HG03457 (cell line): ENCODE data around the gene CCDC85C.

Experiments used
- ATAC-seq: cut with Tn5 transposase; IDR thresholded peaks from one replicate; pipeline ENCODE4 v1.9.1; 2021; ENCODE audit warnings: moderate number of reproducible peaks; ENCODE audit not compliant: unreplicated experiment

Gene CCDC85C

GRCh38 chr14:99592933-99593753, 10.9 kb downstream of the CCDC85C start:
- ATAC-seq = no peak

GRCh38 chr14:99592394-99592793, 11.6 kb downstream of the CCDC85C start:
- ATAC-seq = no peak

GRCh38 chr14:99590746-99591555, 13.1 kb downstream of the CCDC85C start:
- ATAC-seq = no peak

GRCh38 chr14:99589651-99590530, 14.1 kb downstream of the CCDC85C start:
- no peak for ATAC-seq

GRCh38 chr14:99589031-99589441, 15.0 kb downstream of the CCDC85C start:
- no peak for ATAC-seq

- ATAC-seq = no peak
Observed at GRCh38 chr14:99587460-99588278, 16.3 kb downstream of the CCDC85C start.

- no peak for ATAC-seq
Observed at GRCh38 chr14:99586761-99587459, 17.1 kb downstream of the CCDC85C start.

- no peak for ATAC-seq
Observed at GRCh38 chr14:99586054-99586760, 17.8 kb downstream of the CCDC85C start.

GRCh38 chr14:99584823-99585222, 19.2 kb downstream of the CCDC85C start:
- no peak for ATAC-seq

- no peak for ATAC-seq
Observed at GRCh38 chr14:99581938-99582337, 22.1 kb downstream of the CCDC85C start.

GRCh38 chr14:99581374-99581773, 22.6 kb downstream of the CCDC85C start:
- no peak for ATAC-seq

- ATAC-seq = no peak
Observed at GRCh38 chr14:99579903-99580571, 24.0 kb downstream of the CCDC85C start.

GRCh38 chr14:99579120-99579836, 24.7 kb downstream of the CCDC85C start:
- ATAC-seq = no peak

GRCh38 chr14:99578541-99579101, 25.4 kb downstream of the CCDC85C start:
- no peak for ATAC-seq

- no peak for ATAC-seq
Observed at GRCh38 chr14:99576761-99577705, 27.0 kb downstream of the CCDC85C start.

- no peak for ATAC-seq
Observed at GRCh38 chr14:99576304-99576703, 27.7 kb downstream of the CCDC85C start.
